Measurements from ENCODE around the gene HSD11B1L. TPM values are rescaled to one million over a fixed set of nuclear protein-coding genes. Genes with fewer than 3 reads are reported as not detected.

The HSD11B1L gene
- polyA plus RNA-seq, 3 donors = 1.9 to 2.5 (median 2.4) TPM

Other genes starting within 250 kb of the HSD11B1L start
- not detected for gene ZNRF4, start 225.6 kb upstream of the HSD11B1L start, polyA plus RNA-seq
- gene TINCR, start 113.1 kb upstream of the HSD11B1L start, polyA plus RNA-seq = under 1 TPM in 1 of 3 donors, not detected in 2; 0.11 TPM
- 10 to 100 TPM in 2 of 3 donors, 1 to 10 TPM in 1; 7.5 to 53.4 (median 14.7) TPM for gene SAFB2, start 58.3 kb upstream of the HSD11B1L start, polyA plus RNA-seq
- 10 to 100 TPM; 12.2 to 76.6 (median 23.1) TPM for gene SAFB, start 57.9 kb upstream of the HSD11B1L start, polyA plus RNA-seq
- gene MICOS13, start 511 bp upstream of the HSD11B1L start, polyA plus RNA-seq = 10 to 100 TPM; 22.5 to 82.7 (median 78.6) TPM
- 100 to 1,000 TPM; 336 to 708 (median 627) TPM for gene RPL36, start 9.3 kb downstream of the HSD11B1L start, polyA plus RNA-seq
- gene LONP1, start 39.1 kb downstream of the HSD11B1L start, polyA plus RNA-seq = 10 to 100 TPM; 12.1 to 37.2 (median 13.8) TPM
- not detected for gene CATSPERD, start 39.6 kb downstream of the HSD11B1L start, polyA plus RNA-seq
- gene PRR22, start 103.7 kb downstream of the HSD11B1L start, polyA plus RNA-seq = 1 to 10 TPM in 1 of 3 donors, under 1 TPM in 1, not detected in 1; 0.15 to 1.6 TPM
- gene DUS3L, start 110.1 kb downstream of the HSD11B1L start, polyA plus RNA-seq = 10 to 100 TPM; 17.4 to 40.2 (median 23.4) TPM
- gene NRTN, start 124.0 kb downstream of the HSD11B1L start, polyA plus RNA-seq = not detected
- not detected for gene FUT6, start 158.7 kb downstream of the HSD11B1L start, polyA plus RNA-seq
- gene FUT3, start 170.4 kb downstream of the HSD11B1L start, polyA plus RNA-seq = not detected
- not detected for gene FUT5, start 189.5 kb downstream of the HSD11B1L start, polyA plus RNA-seq
- gene NDUFA11, start 222.8 kb downstream of the HSD11B1L start, polyA plus RNA-seq = 100 to 1,000 TPM; 188 to 552 (median 396) TPM
- 10 to 100 TPM in 1 of 3 donors, 1 to 10 TPM in 2; 3.1 to 13.0 (median 4.3) TPM for gene VMAC, start 223.8 kb downstream of the HSD11B1L start, polyA plus RNA-seq
- 10 to 100 TPM in 1 of 3 donors, under 1 TPM in 2; 0.34 to 34.8 (median 0.72) TPM for gene CAPS, start 233.2 kb downstream of the HSD11B1L start, polyA plus RNA-seq

Measured in CD14-positive monocyte (primary cell).